ENCODE results near the gene ATL3. TPM values are rescaled to one million over a fixed set of nuclear protein-coding genes. Genes with fewer than 3 reads are reported as not detected.

ATL3 gene
- total RNA-seq, 1 experiment from 2014 or later: 63.9 TPM

- BruUV-seq (replicated peaks): no TSS peak
- intact Hi-C loops (cut with micrococcal nuclease; ENCODE audit: unreplicated experiment): no loop called here
- no peaks in the 10 kb centered on the region for H3K9me3 ChIP-seq (ENCODE audit: low read depth, low read length, poor library complexity, severe bottlenecking)
- H3K4me1 ChIP-seq (ENCODE audit: insufficient read depth, low read length, poor library complexity, severe bottlenecking): peaks cover 13% of the 10 kb centered on the region
- H3K27me3 ChIP-seq (replicated peaks; ENCODE audit: insufficient read depth, low read depth, low read length, poor library complexity): no peaks in the 10 kb centered on the region
- POLR2A ChIA-PET (ENCODE audit: low non-redundant PET): no interaction called here
- no peak overlapping the region for H3K4me3 ChIP-seq (ENCODE audit: low read depth, low read length, poor library complexity, severe bottlenecking)
- no peaks in the 10 kb centered on the region for H3K36me3 ChIP-seq (ENCODE audit: insufficient read depth, low read length, poor library complexity, severe bottlenecking)
- no peak for DNase-seq (ENCODE audit: low spot score)
- CTCF ChIA-PET: interaction anchor here (0.6 kb wide), 1 partner anchor 65 kb away, joined by 4 read pairs; no protein-coding TSS in a partner anchor
- TF ChIP-seq CTCF (conservative IDR thresholded peaks at IDR 0.05; ENCODE audit: low read depth, low read length) (no peak), EZH2 (IDR thresholded peaks at IDR 0.05; ENCODE audit: borderline replicate concordance, low read depth, low read length, poor library complexity, severe bottlenecking) (no peak)
- H3K27ac ChIP-seq (ENCODE audit: low read depth, low read length, poor library complexity, severe bottlenecking): no peak overlapping the region
Measured at GRCh38 chr11:63673579-63673978, 2.4 kb upstream of the ATL3 start.

GRCh38 chr11:63672936-63673539 lies 1.9 kb upstream of the ATL3 start:
- Histone ChIP-seq H3K27ac (ENCODE audit: low read depth, low read length, poor library complexity, severe bottlenecking) (no peak overlapping the region), H3K4me3 (ENCODE audit: low read depth, low read length, poor library complexity, severe bottlenecking) (no peak overlapping the region), H3K27me3 (replicated peaks; ENCODE audit: insufficient read depth, low read depth, low read length, poor library complexity) (no peaks in the 10 kb centered on the region), H3K4me1 (ENCODE audit: insufficient read depth, low read length, poor library complexity, severe bottlenecking) (peaks cover 18% of the 10 kb centered on the region), H3K36me3 (ENCODE audit: insufficient read depth, low read length, poor library complexity, severe bottlenecking) (no peaks in the 10 kb centered on the region), H3K9me3 (ENCODE audit: low read depth, low read length, poor library complexity, severe bottlenecking) (no peaks in the 10 kb centered on the region)
- POLR2A ChIA-PET (ENCODE audit: low non-redundant PET): no interaction called here
- CTCF ChIA-PET: interaction anchor here (0.6 kb wide), 1 partner anchor 65 kb away, joined by 4 read pairs; no protein-coding TSS in a partner anchor
- no peak for TF ChIP-seq CTCF (conservative IDR thresholded peaks at IDR 0.05; ENCODE audit: low read depth, low read length)
- TF ChIP-seq EZH2 (IDR thresholded peaks at IDR 0.05; ENCODE audit: borderline replicate concordance, low read depth, low read length, poor library complexity, severe bottlenecking): no peak
- intact Hi-C loops (cut with micrococcal nuclease; ENCODE audit: unreplicated experiment): no loop called here
- DNase-seq (ENCODE audit: low spot score): no peak
- BruUV-seq (replicated peaks): no TSS peak

- H3K4me1 ChIP-seq (ENCODE audit: insufficient read depth, low read length, poor library complexity, severe bottlenecking): peaks cover 24% of the 10 kb centered on the region
Measured at GRCh38 chr11:63672156-63672463, 934 bp upstream of the ATL3 start.

More at GRCh38 chr11:63672156-63672463, 934 bp upstream of the ATL3 start:
- ChIA-PET CTCF (no interaction called here), POLR2A (ENCODE audit: low non-redundant PET) (no interaction called here)
- Histone ChIP-seq H3K27ac (ENCODE audit: low read depth, low read length, poor library complexity, severe bottlenecking) (peak overlapping the region; percentile 90), H3K36me3 (ENCODE audit: insufficient read depth, low read length, poor library complexity, severe bottlenecking) (no peaks in the 10 kb centered on the region), H3K4me3 (ENCODE audit: low read depth, low read length, poor library complexity, severe bottlenecking) (no peak overlapping the region), H3K9me3 (ENCODE audit: low read depth, low read length, poor library complexity, severe bottlenecking) (no peaks in the 10 kb centered on the region), H3K27me3 (replicated peaks; ENCODE audit: insufficient read depth, low read depth, low read length, poor library complexity) (no peaks in the 10 kb centered on the region)
- BruUV-seq (replicated peaks): no TSS peak
- DNase-seq (ENCODE audit: low spot score): no peak
- TF ChIP-seq CTCF (conservative IDR thresholded peaks at IDR 0.05; ENCODE audit: low read depth, low read length) (no peak), EZH2 (IDR thresholded peaks at IDR 0.05; ENCODE audit: borderline replicate concordance, low read depth, low read length, poor library complexity, severe bottlenecking) (no peak)
- intact Hi-C loops (cut with micrococcal nuclease; ENCODE audit: unreplicated experiment): no loop called here
